Activated gamma-delta T cell treated with Interleukin-2 at 50 U/mL for 16 hours (primary cell): ENCODE data around the gene ABCG1.
"Not testable (repeated sequence)": the region's sequence is repeated elsewhere in the genome, so short reads cannot be mapped to it uniquely, and the experiment has no call there.

ENCODE experiments used
- DNase-seq: peaks from one replicate; pipeline ENCODE4 v3.0.0-alpha.2; 2020

Gene ABCG1

DNA sequence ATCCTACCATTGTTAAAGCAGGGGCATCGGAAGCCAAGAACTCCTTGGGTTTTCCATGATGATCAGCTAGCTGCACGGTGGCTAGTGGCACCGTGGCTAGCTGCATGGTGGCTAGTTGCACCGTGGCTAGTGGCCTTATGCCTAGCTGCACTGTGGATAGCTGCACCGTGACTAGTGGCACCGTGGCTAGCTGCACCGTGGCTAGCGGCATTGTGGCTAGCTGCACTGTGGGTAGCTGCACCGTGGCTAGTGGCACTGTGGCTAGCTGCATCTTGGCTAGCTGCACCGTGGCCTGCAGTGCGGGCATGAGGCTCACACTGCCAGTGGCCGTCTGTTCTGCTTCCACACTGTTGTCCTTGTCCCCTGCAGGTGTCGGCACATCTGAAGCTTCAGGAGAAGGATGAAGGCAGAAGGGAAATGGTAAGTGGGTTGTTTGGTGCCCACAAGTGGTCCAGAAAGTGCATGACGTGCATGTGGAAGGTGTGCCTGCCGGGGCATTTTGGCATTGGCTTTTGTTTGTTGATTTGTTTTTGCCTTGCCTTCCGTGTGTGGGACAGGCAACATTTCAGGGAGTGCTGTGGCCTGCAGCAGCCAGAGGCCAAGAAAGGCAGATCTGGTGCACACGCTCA is 57.7 kb downstream of the ABCG1 start:
- DNase-seq = no peak

DNA sequence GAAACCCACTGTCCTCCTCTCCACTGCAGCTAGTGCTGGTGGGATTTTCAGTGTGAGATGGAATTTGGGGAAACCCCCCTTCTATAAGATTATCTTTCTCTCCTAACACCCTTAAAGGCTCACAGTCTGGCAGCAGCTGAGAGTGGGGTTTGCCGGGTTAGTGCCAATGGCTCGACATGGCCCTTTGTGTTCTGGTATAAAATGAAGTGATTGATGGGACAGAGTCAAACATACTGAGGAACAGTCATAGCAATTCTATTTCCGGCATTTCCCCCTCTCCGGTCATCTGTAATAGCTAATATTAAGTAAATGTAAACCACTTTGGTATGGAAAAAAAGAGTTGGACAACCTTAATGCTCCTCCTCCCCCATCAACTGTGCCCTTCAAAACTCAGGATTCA is 58.7 kb downstream of the ABCG1 start:
- no peak for DNase-seq

DNA sequence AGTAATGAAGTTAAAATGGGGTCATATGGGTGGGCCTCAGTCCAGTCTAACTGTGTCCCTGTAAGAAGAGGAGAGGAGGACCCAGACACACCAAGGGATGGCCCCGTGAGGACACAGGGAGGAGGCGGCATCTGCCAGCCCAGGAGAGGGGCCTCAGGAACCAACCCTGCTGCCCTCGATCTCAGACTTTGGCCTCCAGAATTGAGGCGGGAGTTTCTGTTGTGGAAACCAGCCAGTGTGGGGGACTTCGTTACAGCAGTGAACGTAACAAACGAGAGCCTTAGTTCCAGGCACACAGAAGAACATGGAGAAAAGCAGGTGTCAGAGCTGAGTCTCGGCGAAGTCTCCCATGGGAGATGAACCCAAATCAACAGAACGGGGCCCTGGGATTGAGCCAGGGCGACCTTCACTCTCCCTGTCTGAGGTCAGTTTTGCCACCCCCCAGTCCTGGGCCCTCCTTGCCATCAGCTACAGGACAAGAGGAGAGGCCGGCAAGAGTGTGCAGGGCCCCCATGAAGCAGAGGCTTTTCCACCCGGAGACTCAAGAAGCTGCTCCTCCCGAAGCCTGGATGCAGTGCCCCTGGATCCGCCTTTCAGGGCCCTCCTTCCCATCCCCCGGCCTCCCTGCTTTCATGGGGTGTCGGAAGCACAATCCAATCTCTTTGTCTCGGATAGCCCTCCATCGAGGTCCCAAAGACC is 59.7 kb downstream of the ABCG1 start:
- no peak for DNase-seq

DNA sequence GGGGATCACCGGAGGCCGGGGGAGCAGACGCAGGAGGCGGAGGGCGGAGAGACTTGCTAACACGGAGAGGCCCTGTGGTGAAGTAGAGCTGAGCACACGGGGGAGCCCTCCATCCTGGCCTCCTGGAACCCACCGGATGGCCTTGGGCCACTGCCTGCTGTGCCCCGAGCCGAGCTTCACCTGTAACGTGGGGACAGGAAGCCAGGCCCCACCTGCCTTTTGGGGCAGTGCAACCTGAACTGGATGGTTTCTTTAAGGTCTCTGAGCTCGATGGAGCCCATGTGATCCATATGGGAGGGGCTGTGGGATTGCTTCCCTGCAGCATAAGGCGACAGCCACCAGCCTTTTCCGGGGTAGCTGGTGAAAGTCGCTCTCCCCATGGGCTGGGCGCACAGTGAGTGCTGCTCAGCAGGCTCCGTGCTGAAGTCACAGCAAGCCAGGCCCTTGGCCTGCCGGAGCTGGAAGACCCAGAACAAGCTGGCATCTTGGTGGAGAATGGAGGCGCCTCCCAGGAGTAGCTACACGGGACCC is 60.5 kb downstream of the ABCG1 start:
- DNase-seq = no peak

DNA sequence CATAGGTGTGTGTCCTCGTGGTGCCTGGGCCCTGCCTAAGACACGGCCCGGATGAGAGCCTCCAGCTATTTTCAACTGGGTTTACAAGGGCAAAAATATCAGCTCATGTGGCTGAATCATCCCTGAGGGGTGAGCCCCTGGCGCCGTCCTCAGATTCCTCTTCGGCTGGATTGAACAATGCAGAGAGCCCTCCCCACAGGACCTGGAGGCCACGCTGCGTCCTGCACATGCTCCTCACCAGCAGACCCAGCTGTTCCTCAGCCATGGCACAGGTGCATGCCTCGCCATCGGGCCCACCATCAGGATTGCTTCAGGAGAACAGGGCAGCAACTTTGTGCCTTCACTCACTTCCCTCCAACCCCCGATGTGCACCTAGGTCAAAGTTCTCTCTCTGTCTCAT is 60.9 kb downstream of the ABCG1 start:
- DNase-seq = no peak

DNA sequence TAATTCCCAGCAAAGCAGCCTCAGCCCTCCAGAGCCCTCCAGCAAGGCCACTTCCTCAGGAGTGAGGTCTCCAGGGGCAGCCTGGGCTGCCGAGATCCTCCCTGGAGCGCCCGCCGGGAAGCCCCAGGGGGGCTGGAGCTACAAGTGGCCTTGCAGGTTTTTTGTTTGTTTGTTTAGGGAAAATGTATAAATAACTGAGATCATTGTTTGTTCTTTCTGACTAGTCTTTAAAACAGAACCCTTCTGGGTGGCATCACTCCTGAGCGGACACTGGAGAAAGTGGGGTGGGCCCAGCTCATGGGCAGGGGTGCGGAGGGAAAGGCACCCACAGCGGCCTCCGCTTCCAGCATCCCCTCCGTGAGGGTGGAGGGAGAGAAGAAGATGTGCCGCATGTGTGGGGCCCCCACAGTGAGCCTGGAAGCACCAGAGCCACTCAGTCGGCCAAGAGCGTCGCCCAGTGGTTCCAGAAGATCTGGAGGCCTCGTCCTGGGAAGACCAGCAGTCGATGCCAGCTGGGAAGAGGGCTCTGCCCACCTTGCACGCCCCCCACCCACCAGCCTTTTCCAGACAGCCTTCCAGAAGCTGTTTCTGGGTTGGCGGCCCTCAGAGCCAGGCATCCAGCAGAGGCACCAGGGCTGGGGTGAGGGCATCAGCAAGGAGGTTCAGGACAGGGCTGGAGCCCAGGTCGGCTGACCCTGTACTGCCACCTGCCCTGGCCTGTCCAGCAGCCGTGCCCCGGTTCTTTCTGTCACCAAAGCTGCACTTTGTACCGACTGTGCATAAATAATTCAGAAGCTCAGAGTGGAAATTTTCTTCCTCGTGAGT is 61.6 kb downstream of the ABCG1 start:
- no peak for DNase-seq

DNA sequence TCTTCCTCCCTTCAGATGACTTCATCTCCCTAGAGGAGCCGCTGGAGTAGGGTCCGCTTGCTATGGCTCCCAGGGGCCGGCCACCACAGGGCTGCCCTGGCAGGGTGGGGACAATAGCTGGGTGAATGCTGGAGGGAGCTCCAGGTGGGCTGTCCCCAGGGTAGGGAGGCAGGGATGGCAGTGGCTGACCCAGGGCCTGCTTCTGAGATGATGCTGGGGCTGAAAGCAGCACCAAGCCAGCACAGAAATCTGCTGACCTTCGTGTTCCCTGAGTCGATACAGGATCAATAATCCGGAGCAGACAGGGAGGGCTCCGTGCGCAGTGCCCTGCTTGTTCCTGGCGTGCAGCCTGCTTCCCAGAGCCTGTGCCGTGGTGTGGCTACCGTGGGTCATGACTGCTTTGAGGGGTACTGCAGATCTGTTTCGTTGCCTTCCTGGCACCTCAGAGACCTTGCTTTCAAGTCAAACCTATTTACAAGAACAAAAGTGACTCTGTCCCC is 62.3 kb downstream of the ABCG1 start:
- DNase-seq = no peak

DNA sequence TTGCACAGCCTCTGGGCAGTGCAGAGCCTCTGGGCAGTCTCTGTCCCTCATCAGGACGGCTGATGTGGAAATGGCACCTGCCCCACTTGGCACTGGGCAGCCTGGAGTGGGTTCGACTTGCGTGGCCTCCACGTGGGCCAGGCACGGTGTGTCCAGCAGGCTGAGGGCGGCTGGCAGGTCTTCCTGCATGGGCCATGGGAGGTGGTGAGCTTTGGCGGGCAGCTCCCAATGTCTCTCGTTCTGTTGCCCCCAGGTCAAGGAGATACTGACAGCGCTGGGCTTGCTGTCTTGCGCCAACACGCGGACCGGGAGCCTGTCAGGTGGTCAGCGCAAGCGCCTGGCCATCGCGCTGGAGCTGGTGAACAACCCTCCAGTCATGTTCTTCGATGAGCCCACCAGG is 63.1 kb downstream of the ABCG1 start:
- DNase-seq = no peak

DNA sequence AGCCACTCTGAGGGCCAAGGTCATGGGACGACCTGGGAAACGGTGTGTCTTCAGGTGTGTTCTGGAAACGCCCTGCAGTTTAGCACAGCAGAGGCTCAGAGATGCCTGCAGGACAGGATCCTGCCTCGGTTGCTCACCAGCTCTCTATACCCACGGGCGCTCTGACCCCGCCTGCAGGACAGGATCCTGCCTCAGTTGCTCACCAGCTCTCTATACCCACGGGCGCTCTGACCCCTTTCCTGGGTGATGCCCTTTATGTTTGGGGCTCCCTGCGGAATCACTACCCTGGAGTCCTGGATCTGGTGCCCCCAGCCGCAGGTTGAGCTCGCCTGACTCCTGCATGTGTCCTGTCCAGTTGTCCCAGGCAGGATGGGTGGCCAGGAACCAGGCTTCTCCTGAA is 63.8 kb downstream of the ABCG1 start:
- DNase-seq = no peak

DNA sequence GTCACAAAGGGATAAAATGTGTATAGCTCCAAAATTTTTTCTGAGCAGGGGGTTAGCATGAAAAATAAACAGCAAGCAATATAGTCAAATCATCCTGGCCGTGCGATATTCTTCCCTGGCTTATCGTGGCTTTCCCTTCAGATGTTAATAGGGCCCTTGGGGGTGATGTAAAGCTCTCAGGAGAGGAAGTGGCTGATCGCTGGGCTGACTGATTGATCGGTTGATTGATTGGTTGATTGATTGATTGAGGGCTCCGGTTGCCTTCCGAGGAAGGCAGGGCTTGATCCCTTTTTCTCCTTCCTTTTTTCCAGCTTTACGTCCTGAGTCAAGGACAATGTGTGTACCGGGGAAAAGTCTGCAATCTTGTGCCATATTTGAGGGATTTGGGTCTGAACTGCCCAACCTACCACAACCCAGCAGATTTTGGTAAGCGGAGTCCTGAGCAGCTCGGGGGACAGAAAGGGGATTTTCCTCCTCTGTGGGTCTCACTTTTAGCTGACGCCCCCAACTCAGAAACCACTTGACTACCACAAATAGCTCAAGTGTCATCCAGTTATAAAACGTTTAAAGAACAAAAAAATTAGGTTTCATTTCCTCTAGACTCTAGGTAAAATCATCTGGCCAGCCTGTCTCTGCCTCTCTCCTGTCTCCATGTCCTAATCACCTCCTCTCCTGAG is 66.8 kb downstream of the ABCG1 start:
- DNase-seq = no peak

DNA sequence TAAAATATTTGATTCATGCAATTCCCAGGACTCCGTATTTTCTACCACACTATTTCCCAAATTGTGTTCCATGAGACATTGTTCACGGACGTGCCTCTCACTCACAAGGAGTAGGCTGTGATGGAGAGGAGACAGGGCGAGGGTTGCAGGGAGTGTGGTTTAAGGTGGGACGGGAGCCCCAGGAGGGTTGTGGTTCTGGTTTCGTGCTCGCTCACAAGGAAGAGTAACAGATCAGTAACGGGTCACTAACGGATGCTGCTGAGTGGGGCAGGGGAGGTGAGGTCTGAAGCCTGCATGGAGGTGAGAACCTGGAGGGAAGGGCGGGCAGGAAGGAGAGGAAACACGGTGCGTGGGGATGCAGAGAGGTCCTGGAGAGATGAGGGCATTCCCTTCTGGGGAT is 67.5 kb downstream of the ABCG1 start:
- DNase-seq = no peak

DNA sequence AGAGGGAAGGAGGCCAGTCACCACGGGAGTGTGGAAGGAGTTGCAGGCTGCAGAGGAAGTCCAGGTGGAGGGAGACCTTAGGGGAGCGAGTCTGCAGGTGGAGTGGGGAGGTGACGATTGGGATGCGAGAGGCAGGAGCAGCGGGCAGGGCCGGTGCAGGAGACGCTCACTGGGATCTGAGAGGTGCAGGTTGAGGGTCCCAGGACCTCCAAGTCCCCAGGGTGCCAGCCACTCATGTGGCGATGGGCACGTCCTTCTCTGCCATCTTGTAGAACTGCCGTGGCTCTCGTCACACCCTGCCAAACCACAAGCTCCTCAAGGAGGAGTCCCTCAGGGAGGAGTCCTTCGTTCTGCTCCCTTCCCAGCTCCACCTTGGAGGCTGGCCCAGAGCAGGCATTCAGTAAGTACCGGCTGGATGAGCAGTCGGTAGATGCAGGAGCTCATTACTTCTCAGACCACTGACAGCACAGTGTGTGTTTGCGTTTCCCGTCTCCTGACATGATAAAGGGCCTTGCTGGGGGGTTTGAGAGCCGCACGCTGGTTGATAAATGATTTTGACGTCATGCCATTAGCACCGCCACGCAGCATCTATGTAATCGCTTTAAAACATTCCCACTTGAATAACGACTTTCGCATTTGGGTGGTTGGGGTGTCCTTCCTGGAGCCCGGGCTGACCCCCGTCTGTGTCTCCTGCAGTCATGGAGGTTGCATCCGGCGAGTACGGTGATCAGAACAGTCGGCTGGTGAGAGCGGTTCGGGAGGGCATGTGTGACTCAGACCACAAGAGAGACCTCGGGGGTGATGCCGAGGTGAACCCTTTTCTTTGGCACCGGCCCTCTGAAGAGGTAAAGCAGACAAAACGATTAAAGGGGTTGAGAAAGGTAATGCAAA is 68.5 kb downstream of the ABCG1 start:
- no peak for DNase-seq

DNA sequence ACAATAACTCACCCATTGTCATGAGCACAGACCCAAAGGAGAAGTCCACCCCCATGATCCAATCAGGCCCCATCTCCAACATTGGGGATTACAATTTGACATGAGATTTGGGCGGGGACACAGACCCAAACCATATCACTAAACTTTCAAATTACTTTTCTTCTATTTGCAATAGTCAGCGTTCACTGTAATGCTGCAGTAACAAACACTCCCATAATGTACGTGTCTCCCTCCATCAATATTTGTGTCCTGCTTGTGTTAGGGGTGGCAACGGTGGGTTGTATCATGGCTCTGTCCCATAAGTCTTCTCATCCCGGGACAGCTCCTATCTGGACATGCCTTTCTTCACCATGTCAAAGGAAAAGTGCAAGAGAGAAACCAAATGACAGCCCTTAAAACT is 70.0 kb downstream of the ABCG1 start:
- DNase-seq = no peak

DNA sequence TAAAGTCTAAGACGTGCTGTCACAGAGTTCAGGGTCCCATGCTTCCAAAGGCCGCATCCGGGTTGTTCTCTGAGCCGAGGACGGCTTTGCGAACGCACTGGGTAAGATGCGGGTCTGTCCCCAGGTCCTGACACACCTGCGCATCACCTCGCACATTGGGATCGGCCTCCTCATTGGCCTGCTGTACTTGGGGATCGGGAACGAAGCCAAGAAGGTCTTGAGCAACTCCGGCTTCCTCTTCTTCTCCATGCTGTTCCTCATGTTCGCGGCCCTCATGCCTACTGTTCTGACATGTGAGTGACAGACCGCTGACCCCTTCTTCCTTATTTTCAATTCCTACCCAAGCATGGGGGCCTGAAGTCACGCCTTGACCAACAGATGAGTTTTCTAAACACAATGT is 71.0 kb downstream of the ABCG1 start:
- DNase-seq = no peak

DNA sequence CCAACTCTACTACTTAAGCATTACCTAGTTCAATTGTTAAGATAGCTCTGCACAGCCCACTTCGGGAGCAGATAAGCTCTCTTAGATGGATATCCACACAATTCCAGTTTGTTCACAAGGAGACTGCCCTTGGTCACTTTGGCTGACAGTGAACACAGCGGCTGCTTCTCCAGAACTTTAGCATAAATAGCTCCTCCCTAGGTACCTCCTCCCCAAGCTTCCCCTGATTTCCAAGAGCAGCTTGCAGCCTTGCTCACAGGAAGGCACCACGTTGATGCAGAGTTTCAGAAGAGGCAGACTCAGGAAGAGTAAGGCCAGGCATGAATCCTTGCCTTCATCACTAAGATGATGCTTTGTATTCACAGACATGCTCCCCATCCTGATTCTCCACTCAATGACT is 71.6 kb downstream of the ABCG1 start:
- no peak for DNase-seq

DNA sequence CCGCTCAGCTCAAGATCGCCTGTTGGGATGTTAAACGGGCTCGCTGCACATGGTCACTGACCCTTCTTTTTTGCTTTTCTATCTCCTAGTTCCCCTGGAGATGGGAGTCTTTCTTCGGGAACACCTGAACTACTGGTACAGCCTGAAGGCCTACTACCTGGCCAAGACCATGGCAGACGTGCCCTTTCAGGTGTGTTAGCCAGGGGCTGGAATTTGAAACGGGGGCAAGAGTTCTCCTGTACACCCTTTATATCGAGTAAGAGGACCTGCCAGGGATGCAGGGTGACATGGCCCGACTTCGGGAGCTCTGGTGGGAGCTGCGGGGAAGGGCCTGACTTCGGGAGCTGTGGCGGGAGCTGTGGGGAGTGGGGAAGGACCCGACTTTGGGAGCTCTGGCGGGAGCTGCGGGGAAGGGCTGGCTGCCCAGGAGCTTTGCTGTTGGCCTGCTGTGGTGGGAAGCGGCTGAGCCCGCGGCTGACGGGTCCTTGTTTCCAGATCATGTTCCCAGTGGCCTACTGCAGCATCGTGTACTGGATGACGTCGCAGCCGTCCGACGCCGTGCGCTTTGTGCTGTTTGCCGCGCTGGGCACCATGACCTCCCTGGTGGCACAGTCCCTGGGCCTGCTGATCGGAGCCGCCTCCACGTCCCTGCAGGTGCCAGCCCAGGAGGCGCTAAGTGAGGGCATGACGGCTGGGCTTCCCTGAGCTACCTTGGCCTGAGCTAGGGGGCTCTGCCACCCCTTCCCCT is 72.2 kb downstream of the ABCG1 start:
- DNase-seq = no peak

DNA sequence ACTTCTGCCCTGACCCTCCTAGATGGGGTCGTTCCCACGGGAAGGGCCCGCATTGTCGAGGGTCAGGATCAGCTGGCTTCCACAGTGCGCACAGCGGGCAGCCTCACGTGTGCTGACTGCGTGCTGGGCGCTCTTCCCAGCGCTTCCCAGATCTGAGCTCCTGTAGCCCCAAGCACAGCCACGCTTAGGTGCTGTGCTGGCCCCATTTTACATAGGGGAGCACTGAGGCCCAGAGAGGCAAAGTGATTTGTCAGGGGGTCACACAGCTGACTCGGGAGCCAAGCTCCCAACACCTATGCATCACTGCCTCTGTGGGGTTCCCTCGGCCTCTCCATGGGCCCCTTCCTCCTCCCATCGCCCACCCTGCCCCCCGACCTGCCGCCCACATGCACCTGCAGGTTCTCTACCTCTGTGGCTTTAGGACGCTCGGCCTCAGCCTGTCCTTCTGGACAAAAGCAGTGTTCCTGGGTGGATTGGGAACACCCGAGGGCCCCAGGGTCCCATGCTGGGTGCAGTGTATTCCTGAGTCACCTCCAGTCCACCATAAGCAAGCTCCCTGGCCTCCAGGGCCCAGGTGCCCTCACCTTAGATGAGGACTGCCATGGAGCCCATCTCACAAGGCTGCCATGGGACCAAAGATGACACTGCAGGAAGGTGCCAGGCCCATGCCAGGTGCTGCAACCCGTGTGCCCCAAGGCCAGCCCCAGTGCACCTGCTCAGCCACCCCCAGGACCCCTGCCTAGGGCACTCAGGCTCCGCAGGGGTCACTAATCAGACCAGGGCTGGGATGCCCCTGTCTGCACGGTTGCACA is 73.0 kb downstream of the ABCG1 start:
- DNase-seq = no peak

DNA sequence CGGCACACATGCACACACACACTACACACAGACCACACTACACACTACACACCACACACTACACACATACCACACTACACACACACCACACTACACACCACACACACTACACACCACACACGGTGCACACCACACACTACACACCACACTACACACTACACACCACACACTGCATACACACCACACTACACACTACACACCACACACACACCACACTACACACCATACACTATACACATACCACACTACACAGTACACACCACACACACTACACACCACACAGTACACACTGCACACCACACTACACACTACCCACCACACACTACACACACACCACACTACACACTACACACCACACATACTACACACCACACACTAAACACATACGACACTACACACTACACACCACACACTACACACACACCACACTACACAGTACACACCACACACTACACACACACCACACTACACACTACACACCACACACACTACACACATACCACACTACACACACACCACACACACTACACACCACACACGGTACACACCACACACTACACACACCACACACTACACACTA is 73.7 kb downstream of the ABCG1 start:
- not testable (repeated sequence) for DNase-seq

DNA sequence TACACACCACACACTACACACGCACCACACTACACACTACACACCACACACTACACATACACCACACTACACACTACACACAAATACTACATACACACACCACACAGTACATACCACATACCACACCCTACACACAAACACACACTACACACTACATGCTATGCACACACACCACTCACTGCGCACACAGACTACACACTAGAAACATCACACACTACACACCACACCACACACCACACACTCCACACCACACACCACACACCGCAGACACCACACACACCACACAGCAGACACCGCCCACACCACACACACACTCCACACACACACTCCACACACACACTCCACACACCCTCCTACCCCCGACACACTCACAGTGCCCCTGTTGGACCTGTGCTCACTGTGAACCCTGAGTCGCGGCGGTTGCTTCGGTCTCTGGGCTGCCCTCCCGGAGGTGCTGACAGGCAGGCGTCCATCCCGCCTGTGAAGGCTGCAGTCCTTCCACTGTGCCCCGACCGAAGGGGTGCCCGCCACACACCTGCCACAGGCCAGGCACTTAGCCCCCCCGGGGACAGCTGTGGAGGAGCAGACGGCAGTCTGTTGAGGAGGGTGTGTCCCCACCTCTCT is 74.8 kb downstream of the ABCG1 start:
- no peak for DNase-seq
